ENCODE results near the gene PTGER3. TPM values are rescaled to one million over a fixed set of nuclear protein-coding genes. Genes with fewer than 3 reads are reported as not detected.
"Not testable (repeated sequence)": the region's sequence is repeated elsewhere in the genome, so short reads cannot be mapped to it uniquely, and the experiment has no call there.

The PTGER3 gene
- polyA plus RNA-seq, 3 donors, result 0.29 TPM; not detected in 2

GRCh38 chr1:70990469-70991253 lies 57.0 kb downstream of the PTGER3 start:
- no peak for DNase-seq
- no peak overlapping the region for H3K4me3 ChIP-seq (replicated peaks in 1 of 3; ENCODE audit: low read depth in 2 of 3, low read length in 3 of 3)
- Mint-ChIP-seq H3K4me3 (no peak overlapping the region), H3K36me3 (no peaks in the 10 kb centered on the region), H3K27me3 (ENCODE audit: low read depth in 3 of 3) (peaks cover 0 to 3% (median 3%) of the 10 kb centered on the region in 3 donors), H3K4me1 (peaks cover 2% of the 10 kb centered on the region), H3K9me3 (peaks cover 0 to 2% (median 0%) of the 10 kb centered on the region in 7 donors), H3K27ac (no peak overlapping the region)
- H3K9ac ChIP-seq (ENCODE audit: insufficient read depth, low read length, poor library complexity, severe bottlenecking), result no peak overlapping the region
- H2AFZ ChIP-seq (ENCODE audit: insufficient read depth, low read depth, low read length, poor library complexity, severe bottlenecking), result no peak overlapping the region
- no peaks in the 10 kb centered on the region for H3K27me3 ChIP-seq (ENCODE audit: control insufficient read depth in 2 of 2, insufficient read depth in 2 of 2, low read length in 2 of 2)
- H3K4me1 ChIP-seq (ENCODE audit: control insufficient read depth in 1 of 2, insufficient read depth in 2 of 2, low read length in 2 of 2), result no peaks in the 10 kb centered on the region
- H3K27ac ChIP-seq (ENCODE audit: low read depth in 1 of 2, low read length in 2 of 2), result no peak overlapping the region
- H3K4me2 ChIP-seq (replicated peaks; ENCODE audit: extremely low read depth, low read length, poor library complexity, severe bottlenecking), result no peak overlapping the region
- H4K20me1 ChIP-seq (ENCODE audit: insufficient read depth, low read length), result no peaks in the 10 kb centered on the region
- H3K36me3 ChIP-seq (replicated peaks in 1 of 2; ENCODE audit: control insufficient read depth in 1 of 2, insufficient read depth in 2 of 2, low read length in 2 of 2), result no peaks in the 10 kb centered on the region
- H3K79me2 ChIP-seq (ENCODE audit: insufficient read depth, low read length), result no peaks in the 10 kb centered on the region
- intact Hi-C loops (cut with micrococcal nuclease), result no loop called here
- WGBS (ENCODE audit: insufficient coverage), result 100% methylated on average over 1 of the region's 3 CpGs
- H3K9me3 ChIP-seq (replicated peaks in 1 of 2; ENCODE audit: control insufficient read depth in 1 of 2, insufficient read depth in 1 of 2, low read length in 2 of 2), result no peaks in the 10 kb centered on the region
- no peak for TF ChIP-seq CTCF (IDR thresholded peaks at IDR 0.05)

GRCh38 chr1:70987497-70987896 lies 60.1 kb downstream of the PTGER3 start:
- no peak overlapping the region for H3K27ac Mint-ChIP-seq
- H3K4me1 ChIP-seq (ENCODE audit: control insufficient read depth in 1 of 2, insufficient read depth in 2 of 2, low read length in 2 of 2), result no peaks in the 10 kb centered on the region
- H2AFZ ChIP-seq (ENCODE audit: insufficient read depth, low read depth, low read length, poor library complexity, severe bottlenecking), result no peak overlapping the region
- no peaks in the 10 kb centered on the region for H3K27me3 ChIP-seq (ENCODE audit: control insufficient read depth in 2 of 2, insufficient read depth in 2 of 2, low read length in 2 of 2)
- H3K79me2 ChIP-seq (ENCODE audit: insufficient read depth, low read length), result no peaks in the 10 kb centered on the region
- no peak for DNase-seq
- intact Hi-C loops (cut with micrococcal nuclease), result no loop called here
- peaks cover 0 to 6% (median 2%) of the 10 kb centered on the region in 3 donors for H3K27me3 Mint-ChIP-seq (ENCODE audit: low read depth in 3 of 3)
- H3K27ac ChIP-seq (ENCODE audit: low read depth in 1 of 2, low read length in 2 of 2), result no peak overlapping the region
- H3K4me2 ChIP-seq (replicated peaks; ENCODE audit: extremely low read depth, low read length, poor library complexity, severe bottlenecking), result no peak overlapping the region
- WGBS (ENCODE audit: insufficient coverage), result no CpG with 5 or more reads among the region's 2 CpGs
- H3K4me3 Mint-ChIP-seq, result no peak overlapping the region
- no peak overlapping the region for H3K9ac ChIP-seq (ENCODE audit: insufficient read depth, low read length, poor library complexity, severe bottlenecking)
- no peaks in the 10 kb centered on the region for H3K36me3 ChIP-seq (replicated peaks in 1 of 2; ENCODE audit: control insufficient read depth in 1 of 2, insufficient read depth in 2 of 2, low read length in 2 of 2)
- peaks cover 0 to 2% (median 0%) of the 10 kb centered on the region in 7 donors for H3K9me3 Mint-ChIP-seq
- peaks cover 2% of the 10 kb centered on the region for H3K4me1 Mint-ChIP-seq
- H3K9me3 ChIP-seq (replicated peaks in 1 of 2; ENCODE audit: control insufficient read depth in 1 of 2, insufficient read depth in 1 of 2, low read length in 2 of 2), result no peaks in the 10 kb centered on the region
- no peaks in the 10 kb centered on the region for H3K36me3 Mint-ChIP-seq
- TF ChIP-seq CTCF (IDR thresholded peaks at IDR 0.05), result no peak
- H3K4me3 ChIP-seq (replicated peaks in 1 of 3; ENCODE audit: low read depth in 2 of 3, low read length in 3 of 3), result no peak overlapping the region
- no peaks in the 10 kb centered on the region for H4K20me1 ChIP-seq (ENCODE audit: insufficient read depth, low read length)

GRCh38 chr1:70985776-70986225 lies 61.8 kb downstream of the PTGER3 start:
- H3K27ac ChIP-seq (ENCODE audit: low read depth in 1 of 2, low read length in 2 of 2); DNase-seq; H4K20me1 ChIP-seq (ENCODE audit: insufficient read depth, low read length); H3K4me3 Mint-ChIP-seq; H3K36me3 ChIP-seq (replicated peaks in 1 of 2; ENCODE audit: control insufficient read depth in 1 of 2, insufficient read depth in 2 of 2, low read length in 2 of 2); H3K4me1 ChIP-seq (ENCODE audit: control insufficient read depth in 1 of 2, insufficient read depth in 2 of 2, low read length in 2 of 2); H3K36me3 Mint-ChIP-seq; H3K9me3 Mint-ChIP-seq; H3K9me3 ChIP-seq (replicated peaks in 1 of 2; ENCODE audit: control insufficient read depth in 1 of 2, insufficient read depth in 1 of 2, low read length in 2 of 2); H3K9ac ChIP-seq (ENCODE audit: insufficient read depth, low read length, poor library complexity, severe bottlenecking); H3K4me2 ChIP-seq (replicated peaks; ENCODE audit: extremely low read depth, low read length, poor library complexity, severe bottlenecking); H3K4me3 ChIP-seq (replicated peaks in 1 of 3; ENCODE audit: low read depth in 2 of 3, low read length in 3 of 3); intact Hi-C loops (cut with micrococcal nuclease); H3K27me3 ChIP-seq (ENCODE audit: control insufficient read depth in 2 of 2, insufficient read depth in 2 of 2, low read length in 2 of 2); H3K27ac Mint-ChIP-seq; H3K79me2 ChIP-seq (ENCODE audit: insufficient read depth, low read length); H2AFZ ChIP-seq (ENCODE audit: insufficient read depth, low read depth, low read length, poor library complexity, severe bottlenecking); H3K27me3 Mint-ChIP-seq (ENCODE audit: low read depth in 3 of 3): not testable (repeated sequence)
- WGBS (ENCODE audit: insufficient coverage), result 100% methylated on average over 4 of the region's 5 CpGs
- peaks cover 12% of the 10 kb centered on the region for H3K4me1 Mint-ChIP-seq

Data from CD14-positive monocyte (primary cell).